Germinal center (tissue), 1 donor: ENCODE data around the gene NDUFV2.
"Not testable (repeated sequence)": the region's sequence is repeated elsewhere in the genome, so short reads cannot be mapped to it uniquely, and the experiment has no call there.

ENCODE experiments used
- DNase-seq: peaks from one replicate; pipeline ENCODE4 v3.0.0; 2012; ENCODE audit warnings: mixed read lengths, low spot score

The NDUFV2 gene

DNA sequence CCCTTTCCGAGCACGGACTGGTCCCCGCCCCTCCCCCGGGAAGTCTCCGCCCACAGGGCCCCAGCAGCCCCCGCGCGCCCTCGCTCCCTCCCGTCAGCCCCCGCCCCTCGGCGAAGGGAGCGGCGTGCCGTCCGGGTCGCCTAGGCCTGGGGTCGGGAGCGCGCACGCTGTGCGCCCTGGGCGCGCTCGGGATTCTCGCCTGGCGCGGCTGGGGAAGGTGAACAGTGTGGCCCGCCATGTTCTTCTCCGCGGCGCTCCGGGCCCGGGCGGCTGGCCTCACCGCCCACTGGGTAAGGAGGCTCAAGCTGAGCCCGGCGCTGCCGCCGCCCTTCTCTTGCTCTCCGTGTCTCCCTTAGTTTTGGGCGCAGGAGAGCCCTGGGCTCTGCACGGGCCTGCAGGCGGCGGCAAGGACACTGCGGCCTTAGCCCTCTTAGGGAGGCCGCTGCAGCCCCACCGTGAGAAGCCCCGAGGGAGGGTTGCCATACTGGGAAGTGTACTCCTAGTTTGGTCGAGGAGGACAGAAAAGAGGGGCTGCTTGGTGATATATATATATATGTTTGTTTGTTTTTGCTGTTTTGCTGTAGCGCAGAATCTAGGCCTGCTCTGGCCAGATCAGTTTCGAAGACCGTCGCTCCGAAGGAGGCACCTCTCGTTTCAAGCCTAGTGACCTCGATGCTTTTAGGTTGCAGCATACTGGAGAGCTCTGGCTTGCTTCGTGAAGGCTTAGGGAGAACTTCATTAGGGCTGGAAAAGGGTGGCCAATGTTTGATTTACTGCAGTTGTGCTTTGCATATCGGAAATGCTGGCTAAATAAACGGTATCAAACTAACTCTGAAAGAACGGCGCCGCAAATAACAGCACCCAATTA is at the start of gene NDUFV2:
NDUFV2 (plus strand) TSS at position 192 of the 868 bp plus-strand sequence; CDS start at position 237, 45 bp downstream.
- peak; percentile 99 for DNase-seq

DNA sequence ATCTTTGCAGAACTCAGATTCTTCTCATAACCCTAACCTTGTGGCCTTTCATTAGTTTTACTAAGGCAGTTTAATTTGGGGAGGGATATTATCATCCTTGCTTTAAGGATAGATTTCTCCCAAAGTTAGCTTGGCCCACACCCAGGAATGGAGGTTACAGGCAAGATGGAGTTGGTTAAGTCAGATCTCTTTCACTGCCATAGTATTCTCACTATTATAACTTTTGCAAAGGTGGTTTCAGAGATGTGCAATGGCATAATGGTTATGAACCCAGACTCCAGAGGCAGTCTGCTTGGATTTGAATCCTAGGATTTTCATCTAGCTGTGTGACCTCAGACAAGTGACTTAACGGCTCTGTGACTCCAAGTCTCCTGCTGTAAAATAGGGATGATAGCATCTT is 48.7 kb upstream of the NDUFV2 start:
- DNase-seq: no peak

DNA sequence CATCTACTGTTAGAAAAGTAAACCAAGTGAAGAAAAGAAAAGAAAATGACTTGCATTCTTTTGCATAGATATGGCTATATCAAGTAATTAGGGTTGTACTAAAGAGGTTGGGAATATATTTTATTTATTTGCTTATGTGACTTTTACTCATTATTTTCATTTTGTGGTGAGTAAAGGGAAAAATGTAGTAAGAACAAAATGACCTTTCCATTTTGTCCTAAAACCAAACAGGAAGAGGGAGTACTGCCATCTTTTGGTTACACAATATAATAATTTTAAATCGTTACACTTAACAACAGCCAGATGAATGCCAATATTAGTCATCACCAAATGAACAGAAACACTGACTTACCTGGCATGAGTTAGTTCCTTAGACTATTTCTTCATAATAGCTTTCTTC is 47.3 kb upstream of the NDUFV2 start:
- no peak for DNase-seq

DNA sequence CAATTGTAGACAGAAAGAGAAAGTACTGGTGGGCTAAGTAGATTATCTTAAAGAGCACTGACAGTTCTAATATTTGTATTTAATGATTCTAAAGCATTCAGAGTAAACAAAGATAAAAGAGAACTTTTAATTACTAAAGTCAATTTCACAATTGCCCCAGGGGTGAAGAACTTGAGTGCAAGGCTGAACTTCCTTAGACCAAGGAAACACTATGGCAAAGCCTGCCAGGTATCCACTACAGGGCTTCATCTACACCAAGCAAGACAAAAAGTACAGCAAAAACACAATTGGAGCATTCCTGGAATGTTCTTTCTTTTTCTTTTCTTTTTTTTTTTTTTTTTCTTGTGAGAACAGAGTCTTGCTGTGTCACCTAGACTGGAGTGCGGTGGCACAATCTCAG is 46.9 kb upstream of the NDUFV2 start:
- no peak for DNase-seq

DNA sequence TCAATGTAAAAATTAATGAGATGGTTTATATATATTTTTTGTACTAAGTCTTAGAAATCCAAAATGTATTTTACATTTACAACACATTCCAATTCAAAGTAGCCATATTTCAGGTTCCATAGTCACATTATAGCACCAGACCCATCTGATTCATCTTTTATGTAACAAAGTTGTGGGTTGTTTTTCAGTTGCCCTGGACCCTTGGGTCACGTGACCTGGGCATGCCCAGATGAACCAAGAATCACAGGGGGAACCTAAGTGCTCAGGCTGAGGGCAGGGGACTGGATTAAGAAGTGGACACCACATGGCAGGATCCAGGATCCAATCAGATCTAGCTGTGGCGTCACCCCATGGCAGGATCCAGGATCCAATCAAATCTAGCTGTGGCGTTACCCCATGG is 44.9 kb upstream of the NDUFV2 start:
- no peak for DNase-seq

DNA sequence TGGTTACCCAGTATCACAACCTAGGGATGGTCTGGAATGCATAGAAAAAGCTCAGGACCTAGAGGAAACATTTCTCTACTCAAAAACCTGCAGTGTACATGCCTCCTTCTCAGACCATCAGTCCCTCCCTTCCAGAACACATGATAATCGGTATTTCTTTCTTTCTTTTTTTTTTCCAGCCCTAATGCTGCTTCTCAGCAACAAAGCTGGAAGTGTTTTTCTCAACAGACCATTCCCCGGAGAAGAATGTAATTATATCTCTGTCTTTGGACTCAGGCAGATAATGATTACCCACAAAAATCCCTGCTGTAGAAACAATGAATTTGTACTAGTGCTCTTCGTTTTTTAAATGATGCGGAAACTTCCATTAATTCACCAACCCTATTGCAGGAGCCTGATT is 44.1 kb upstream of the NDUFV2 start:
- no peak for DNase-seq

DNA sequence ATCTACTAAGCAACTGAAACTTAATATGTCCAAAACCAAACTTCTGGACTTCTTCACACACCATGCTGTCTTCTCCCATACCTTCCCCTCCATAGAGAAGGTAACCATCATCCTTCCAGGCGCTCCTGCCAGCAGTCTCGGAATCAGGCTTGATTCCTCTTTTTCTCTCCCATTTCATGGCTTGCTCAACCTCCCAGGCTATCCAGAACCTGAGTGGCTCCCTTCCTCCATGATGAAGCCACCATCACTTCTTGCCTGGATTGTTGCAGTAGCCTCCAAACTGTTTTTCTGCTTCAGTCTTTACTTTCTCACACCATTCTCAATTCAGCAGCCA is 40.1 kb upstream of the NDUFV2 start:
- no peak for DNase-seq

DNA sequence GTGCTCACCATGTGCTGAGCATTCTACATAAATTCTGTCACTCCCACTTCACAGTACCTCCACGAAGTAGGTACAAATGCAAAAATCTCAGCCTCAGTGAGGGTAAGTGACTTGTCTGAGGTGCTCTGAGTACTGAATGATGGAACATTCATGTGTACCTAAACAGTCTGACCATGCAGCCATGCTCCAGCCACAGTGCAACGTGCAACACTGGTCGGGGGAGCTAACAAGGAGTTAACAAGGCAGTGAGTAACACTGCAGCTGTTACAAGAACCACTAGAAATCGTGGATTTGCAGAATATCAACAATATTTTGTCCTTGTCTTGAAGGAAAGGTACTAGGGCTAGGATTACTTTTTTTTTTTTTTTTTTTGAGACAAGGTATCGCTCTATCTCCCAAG is 36.6 kb upstream of the NDUFV2 start:
- DNase-seq: no peak

DNA sequence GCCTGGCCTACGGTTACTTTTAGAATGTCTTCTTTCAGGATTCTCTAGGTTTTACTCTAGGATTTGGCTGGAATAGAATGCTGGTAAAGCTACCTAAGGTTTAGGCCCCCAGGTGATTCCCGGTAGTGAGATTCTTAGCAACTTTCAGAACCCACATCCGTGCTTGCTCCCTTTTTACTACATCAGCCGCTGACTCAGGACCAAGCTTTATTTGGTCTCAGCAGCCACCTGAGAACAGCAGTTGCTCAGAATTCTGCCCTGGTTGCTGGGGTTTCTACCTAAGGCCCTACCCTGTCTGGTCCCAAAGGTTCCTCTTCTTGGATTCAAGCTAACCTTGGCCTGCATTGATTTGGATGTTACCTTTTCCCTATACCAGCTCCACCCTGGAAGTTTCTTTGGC is 36.1 kb upstream of the NDUFV2 start:
- DNase-seq: no peak

DNA sequence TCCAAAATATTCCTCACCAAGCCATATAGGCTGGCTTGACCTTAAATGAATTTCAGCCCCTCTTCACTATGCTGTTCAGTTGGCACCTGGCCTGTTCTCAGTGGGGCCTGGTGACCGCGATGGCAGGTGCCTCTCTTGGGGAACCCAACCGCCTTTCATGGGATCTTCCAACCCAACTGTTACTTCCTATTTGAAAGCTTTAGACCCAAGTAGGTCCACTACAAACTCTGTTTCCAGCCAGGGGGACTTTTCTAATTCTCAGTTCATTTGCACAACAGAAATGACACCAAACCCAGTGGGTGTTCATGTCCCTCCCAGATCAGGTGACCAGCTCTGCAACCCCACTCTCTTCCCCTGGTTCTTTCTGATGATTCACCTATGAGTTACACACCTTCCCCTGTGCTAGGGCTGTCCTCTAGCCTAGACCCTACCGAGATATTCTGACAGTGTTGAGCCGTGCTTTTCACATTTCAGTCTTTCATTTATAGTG is 35.6 kb upstream of the NDUFV2 start:
- no peak for DNase-seq

DNA sequence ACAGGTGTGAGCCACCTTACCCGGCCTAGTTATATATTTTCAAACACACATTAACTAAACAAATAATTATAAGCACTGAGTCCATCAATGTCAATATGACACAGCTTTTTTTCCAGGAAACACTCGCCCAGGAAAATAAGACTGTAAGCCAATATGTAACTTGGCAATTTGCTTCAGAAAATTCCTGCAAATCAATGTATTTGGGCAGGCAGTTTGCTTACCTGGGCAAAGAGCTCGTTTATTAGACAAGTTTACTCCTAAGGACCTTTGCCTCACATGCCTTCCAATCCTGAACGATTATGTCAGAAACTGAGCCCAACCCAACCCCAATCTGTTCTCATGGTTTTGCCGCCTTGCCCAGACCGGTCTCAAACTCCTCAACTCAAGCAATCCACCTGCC is 34.7 kb upstream of the NDUFV2 start:
- no peak for DNase-seq

DNA sequence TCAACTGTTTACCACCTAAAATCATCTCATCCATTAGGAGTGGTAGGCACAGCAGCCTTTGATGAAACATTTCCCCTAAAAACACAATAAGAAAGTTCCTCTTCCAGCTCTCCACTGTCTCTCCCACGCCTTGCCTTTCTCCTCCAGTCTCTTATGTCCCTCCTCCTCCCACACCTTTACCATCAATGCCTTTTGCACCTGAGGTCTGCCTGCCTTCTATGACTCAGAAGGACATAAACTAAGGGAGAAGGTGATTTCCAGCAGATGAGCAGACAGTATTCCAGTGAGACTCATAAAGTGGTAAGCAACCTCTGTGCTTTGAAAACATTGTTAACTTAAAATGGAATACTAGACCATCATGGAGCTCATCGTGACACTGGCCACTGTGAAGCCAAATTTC is 34.2 kb upstream of the NDUFV2 start:
- no peak for DNase-seq

DNA sequence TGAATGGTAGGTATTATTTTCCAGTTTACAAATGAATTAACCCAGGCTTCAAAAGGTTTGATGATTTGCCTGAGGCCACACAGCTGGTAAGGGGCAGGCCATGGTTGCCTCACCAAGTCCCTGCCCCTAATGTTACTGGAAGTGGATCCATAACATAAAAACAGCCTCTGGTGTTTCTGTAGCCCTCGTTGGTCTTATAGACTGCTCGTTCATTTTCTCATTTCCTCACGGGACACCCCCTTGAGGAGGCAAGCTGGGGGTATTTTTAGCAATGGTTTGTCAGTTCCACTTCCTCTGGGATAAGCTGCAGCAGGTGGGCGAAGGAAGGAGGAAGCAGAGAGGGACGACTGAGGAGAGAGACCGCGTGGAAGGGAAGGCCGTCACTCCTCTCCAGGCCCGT is 32.9 kb upstream of the NDUFV2 start:
- peak; percentile 21 for DNase-seq

DNA sequence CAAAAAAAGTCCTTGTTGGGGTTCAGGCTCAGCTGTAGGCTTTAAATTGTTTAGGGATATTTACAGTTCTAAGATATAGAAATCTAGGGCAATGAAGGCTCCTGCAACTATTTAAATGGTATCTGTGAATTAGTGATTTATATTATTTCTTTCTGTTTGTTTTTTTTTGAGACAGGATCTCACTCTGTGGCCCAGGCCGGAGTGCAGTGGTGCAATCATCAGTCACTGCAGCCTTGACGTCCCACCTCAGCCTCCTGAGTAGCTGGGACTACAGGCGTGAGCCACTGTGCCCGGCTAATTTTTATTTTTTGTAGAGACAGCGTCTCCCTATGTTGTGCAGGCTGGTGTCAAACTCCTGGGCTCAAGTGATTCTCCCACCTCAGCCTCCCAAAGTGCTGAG is 32.3 kb upstream of the NDUFV2 start:
- DNase-seq: no peak

DNA sequence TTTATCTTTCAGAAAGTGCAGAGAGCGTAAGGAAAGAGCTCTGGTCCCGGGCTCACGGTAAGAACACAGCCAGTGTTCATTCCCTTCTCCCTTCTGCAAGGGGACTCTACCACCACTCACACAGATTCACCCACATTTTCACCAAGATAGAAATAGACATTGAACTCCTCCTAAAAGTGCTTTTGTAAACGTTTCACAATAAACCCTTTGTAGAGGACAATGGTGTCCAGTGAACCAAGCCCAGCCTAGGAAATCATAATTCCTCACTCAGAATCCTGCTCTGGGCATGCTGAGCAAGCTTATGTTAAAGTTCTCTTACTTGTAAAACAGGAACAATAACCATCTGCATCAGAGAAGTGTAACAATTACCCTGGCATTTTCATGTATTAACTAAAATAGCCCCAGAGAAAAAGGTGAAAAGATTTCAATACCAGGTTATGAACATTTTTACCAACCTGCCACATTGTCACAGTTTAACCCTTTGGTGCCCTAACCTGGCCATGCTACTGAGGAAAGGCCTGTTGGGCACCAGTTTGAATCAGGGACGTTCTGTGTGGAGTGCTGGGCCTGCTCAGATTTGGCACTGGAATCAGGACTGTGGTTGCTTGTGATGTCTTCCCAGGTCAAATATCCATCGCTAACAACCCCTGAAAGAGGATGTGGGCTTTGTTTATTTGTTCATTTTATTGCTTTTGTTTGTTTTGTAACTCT is 22.5 kb upstream of the NDUFV2 start:
- no peak for DNase-seq

DNA sequence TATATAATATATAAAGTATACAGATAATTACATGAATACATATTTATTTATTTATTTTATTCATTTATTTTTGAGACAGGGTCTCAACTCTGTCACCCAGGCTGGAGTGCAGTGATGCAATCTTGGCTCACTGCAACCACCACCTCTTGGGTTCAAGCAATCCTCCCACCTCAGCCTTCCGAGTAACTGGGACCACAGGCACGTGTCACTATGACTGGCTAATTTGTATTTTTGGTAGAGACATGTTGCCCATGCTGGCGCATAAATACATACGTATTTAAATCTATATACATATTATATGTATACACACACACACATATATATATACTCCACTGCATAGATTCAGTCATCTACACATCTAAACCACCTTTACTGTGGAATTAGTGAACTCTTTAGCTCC is 20.6 kb upstream of the NDUFV2 start:
- no peak for DNase-seq

DNA sequence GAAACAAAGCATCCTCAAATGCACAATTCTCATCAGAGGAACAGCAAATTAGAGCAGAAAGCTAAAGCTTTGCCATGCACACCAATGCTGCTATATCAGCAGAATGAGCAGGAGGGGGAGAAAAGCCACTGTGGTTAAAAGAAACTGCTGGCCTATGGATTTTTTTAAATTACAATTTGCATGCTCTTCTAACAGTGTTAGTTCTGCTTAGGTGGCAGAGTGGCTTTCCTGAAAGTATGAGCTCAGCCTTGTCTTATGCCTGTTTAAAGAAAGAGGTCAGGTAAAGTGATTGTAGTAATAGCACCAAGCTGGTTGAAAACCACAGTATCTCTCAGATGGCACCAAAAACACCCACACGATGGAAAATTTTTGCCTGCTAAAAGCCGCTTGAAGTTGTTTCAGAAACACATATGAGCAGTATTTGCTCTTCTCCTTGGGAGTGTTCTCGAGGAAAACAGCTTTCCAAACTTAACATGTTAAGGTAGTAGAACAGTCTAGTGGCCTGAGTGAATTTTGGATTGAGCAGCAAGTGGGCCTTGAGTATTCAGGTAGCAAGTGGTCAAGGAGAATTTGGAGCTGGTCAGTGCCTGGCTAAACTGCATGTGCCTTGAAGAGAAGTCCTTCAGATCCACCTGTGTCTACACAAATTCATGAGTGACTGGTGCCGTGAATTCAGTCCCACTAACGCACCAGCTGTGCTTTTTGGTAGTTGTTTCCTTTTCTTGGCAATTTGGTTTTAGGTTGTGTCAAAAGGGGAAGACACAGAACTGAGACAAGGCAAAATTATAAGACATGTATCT is 19.6 kb upstream of the NDUFV2 start:
- DNase-seq: no peak

DNA sequence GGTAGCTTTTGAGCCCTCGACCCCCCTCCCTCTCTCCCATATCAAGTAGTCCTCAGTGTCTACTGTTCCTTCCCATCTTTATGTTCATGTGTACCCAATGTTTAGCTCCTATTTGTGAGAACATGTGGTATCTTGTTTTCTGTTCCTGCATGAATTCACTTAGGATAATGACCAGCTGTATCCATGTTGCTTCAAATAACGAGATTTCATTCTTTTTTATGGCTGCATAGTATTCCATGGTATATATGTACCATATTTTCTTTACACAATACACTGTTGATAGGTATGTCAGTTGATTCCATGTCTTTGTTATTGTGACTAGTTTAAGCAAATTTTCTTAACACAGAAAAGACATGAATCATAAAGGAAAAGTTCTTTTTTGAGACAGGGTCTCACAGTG is 16.5 kb upstream of the NDUFV2 start:
- DNase-seq: no peak

DNA sequence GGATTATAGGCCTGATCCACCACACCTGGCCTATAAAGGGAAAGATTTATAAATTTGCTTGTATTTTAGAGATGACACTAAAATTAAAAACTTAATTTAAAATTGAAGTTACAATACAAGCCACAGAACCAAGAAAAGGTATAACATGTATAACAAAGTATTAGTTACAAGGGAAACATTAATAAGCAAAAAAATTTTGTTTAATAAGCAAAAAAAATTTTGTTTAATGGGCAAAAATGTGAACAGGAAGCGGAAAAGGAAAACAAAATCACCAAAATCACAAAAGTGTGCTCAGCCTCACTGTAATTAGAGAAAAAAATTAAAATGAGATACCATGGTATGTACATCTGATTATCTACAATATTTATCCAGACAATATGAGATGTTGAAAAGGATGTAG is 15.9 kb upstream of the NDUFV2 start:
- DNase-seq: no peak

DNA sequence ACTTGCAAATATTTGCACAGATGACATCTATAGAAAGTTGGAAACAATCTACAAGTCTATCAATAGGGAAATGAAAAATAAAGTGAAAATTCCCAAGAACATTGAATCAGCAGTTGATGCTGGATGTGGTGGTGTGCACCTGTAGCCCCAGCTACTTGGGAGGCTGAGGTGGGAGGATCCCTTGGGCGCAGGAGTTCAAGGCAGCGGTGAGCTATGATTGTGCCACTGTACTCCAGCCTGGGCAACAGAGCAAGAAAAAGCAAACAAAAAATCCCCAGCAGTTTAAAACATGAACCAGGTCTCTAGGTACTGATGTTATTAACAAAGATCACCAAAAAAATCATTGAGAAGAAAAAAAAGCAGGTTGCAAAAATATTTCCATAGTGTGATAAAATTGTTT is 15.4 kb upstream of the NDUFV2 start:
- DNase-seq: no peak

DNA sequence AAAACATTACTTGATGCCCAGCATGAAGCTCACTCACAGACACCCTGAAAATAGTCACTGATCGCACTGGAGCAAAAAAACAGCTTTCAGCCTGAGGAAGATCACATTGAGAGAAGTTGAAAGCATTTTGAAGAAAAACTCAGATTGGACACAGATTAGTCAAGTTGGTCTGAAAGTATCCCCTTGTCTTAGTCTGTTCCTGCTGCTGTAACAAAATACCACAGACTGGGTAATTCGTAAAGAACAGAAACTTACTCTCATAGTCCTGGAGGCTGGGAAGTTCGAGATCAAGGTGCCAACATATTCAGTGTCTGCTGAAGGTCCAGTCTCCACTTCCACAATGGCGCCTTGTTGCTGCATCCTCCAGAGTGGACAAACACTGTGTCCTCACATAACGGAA is 14.2 kb upstream of the NDUFV2 start:
- no peak for DNase-seq

DNA sequence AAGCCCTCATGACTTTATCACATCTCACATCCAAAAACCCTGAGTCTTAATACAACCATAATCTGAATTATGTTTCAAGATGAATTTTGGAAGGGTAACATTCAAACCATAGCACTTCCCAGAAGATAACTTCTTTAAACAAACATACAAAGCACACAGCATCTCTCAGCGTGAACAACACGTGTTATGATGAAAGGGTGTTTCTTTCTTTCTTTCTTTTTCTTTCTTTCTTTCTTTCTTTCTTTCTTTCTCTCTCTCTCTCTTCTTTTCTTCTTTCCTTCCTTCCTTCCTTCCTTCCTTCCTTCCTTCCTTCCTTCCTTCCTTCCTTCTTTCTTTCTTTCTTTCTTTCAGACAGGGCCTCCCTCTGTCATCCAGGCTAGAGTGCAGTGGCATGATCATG is 13.8 kb upstream of the NDUFV2 start:
- DNase-seq: not testable (repeated sequence)

DNA sequence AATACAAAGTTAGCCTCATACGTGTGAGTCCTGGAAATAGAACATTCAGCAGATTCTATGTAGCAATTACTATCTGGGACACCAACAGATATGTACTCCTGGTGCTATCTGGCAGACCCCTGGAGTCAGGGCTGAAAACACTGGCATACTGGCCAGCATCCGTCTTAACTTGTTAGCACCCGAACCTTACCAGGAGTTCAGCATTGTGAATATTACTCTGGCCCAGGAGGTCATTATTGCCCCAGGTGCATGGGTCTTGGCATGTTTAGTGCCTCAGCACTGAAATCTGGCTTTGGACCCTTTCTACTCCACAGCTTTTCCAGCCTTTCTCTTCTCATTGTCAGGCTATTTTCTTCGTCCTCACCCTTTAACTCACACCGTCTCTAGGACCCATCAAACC is 11.9 kb upstream of the NDUFV2 start:
- DNase-seq: no peak
